HG03045 (cell line): ENCODE measurements around the gene OR5V1.
"Not testable (repeated sequence)": the region's sequence is repeated elsewhere in the genome, so short reads cannot be mapped to it uniquely, and the experiment has no call there.

Experiments used
- ATAC-seq: cut with Tn5 transposase; IDR thresholded peaks from one replicate; pipeline ENCODE4 v1.9.1; 2021; ENCODE audit warnings: mild to moderate bottlenecking, moderate library complexity; ENCODE audit not compliant: unreplicated experiment

The OR5V1 gene

DNA sequence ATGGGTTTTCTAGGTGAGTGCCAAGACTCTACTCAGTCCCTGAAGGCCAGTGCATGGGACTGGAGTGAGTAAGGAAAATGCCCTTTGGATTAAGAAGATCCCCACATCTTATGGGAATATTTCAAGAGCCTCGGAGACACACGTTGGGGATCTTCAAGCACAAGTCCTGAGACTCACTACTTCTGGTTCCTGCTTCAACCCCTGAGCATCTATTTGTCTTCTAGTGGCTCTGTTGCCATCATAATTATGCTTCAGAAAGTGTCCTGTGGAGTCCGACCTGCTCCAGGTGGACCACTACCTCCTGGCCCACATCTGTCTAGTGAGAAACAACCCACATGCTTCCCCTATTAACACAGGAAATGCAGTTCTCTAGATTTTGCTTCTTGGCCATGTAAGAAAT, at the start of gene OR5V1:
Gene OR5V1 (minus strand): TSS at position 101 of the 400 bp plus-strand sequence. CDS start 12,670 bp downstream, outside the sequence.
- no peak for ATAC-seq

- ATAC-seq, result no peak
Observed at GRCh38 chr6:29414588-29414987, 45.9 kb upstream of the OR5V1 start, which contains the start of gene OR12D1. Gene OR12D1, plus strand, starts transcription at chr6:29414928.

DNA sequence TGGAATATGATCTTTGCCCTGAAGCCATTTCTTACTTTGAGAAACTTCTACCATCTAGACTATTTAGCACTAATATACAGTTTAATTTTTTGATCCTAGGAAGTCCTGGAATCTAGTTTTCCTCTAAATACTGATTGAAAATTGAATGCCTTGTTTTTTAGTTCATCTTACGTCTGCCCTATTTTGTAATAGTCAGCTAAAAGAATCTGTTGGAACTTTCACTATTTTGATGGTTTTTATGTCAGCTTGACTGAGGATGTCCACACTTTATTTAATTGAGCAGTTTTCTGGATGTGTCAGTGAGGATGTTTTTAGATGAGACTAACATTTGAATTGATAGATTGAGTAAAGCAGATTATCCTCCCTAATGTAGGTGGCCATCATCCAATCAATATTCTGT, 35.1 kb upstream of the OR5V1 start:
- ATAC-seq, result no peak

- no peak for ATAC-seq
Observed at GRCh38 chr6:29399525-29399924, 30.9 kb upstream of the OR5V1 start.

- no peak for ATAC-seq
Observed at GRCh38 chr6:29395331-29395730, 26.7 kb upstream of the OR5V1 start, which contains the start of gene OR12D2. Gene OR12D2, plus strand, starts transcription at chr6:29395631. Its CDS starts 1,069 bp downstream, at chr6:29396700.

- ATAC-seq, result no peak
Observed at GRCh38 chr6:29388533-29388932, 19.9 kb upstream of the OR5V1 start.

GRCh38 chr6:29376003-29376402, 7.3 kb upstream of the OR5V1 start:
- ATAC-seq, result no peak

GRCh38 chr6:29375191-29375590, 6.5 kb upstream of the OR5V1 start, which contains the start of gene OR12D3:
Gene OR12D3, minus strand, starts transcription at chr6:29375291. Its CDS starts 4 bp downstream, at chr6:29375287.
- no peak for ATAC-seq

DNA sequence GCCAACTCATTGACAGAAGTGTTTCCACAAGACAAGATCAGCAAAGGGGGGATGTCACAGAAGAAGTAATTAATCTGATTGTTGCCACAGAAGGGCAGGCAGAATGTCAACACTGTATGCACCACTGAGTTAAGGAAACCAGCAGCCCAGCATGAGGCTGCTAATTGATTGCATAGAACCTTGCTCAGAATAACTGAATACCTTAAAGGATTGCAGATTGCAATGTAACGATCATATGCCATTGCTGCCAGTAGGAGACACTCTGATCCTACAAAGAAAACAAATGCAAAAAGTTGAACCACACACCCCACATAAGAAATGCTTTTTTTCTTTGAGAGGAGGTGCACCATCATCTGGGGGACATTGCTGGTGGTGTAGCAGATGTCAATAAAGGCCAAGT, 13.1 kb downstream of the OR5V1 start:
- no peak for ATAC-seq

- no peak for ATAC-seq
Observed at GRCh38 chr6:29354980-29355379, 13.7 kb downstream of the OR5V1 start.

DNA sequence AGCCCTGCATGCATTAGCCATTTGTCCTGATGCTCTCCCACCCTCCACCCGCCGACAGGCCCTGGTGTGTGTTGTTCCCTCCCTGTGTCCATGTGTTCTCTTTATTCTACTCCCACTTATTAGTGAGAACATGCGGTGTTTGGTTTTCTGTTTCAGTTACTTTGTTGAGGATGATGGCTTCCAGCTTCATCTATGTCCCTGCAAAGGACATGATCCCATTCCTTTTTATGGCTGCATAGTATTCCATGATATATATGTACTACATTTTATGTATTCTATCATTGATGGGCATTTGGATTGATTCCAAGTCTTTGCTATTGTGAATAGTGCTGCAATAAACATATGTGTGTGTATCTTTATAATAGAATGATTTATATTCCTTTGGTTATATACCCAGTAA, 19.3 kb downstream of the OR5V1 start:
- not testable (repeated sequence) for ATAC-seq

DNA sequence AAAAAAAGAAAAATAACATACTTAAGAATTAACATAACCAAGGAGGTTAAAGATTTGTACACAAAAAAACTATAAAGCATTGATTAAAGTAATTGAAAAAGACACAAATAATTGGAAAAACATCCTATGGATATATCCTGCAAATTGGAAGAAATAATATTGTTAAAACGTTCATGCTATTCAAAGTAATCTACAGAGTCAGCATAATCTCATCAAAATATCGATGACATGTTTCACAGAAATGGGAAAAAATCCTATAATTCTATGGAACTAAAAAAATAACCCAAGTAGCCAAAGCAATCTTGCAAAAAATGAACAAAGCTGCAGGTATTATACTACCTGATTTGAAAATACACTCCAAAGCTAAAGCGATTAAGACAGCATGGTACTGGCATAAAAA, 23.3 kb downstream of the OR5V1 start:
- ATAC-seq, result no peak

GRCh38 chr6:29336269-29336668, 32.4 kb downstream of the OR5V1 start:
- ATAC-seq, result no peak

DNA sequence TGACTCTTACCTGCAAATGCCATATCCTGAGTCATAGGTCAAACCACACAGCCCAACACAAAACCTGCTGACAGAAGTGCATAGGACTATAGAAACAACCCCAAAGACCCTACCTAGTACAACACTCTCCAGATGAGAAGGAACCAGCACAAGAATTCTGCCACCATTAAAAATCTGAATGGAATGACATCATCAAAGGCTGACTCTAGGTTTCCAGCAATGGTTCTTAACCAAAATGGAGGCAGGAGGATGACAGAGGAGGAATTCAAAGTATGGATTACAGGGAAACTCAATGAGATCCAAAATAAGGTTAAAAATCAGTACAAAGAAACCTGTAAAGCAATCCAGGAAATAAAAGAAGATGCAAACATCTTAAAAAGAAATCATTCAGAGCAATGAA, 36.0 kb downstream of the OR5V1 start:
- ATAC-seq, result no peak

DNA sequence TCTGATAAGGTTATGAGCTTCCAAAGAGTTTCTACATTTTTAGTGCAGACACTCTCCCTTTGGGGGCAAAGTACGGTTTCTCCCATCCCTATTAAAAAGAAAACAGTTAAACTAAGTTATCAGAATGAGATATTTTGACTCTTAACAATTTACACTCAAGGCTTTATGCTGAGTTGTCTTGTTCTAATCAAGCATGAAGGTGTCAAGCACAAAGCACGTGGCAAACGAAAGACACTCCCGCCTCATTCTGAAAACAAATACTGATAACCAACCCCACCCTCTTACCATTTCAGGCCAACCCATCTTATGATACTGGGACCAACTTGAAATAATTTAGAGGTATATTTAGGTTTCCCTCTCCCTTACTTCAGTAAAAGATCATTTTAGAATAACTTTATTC, 42.9 kb downstream of the OR5V1 start:
- no peak for ATAC-seq

- not testable (repeated sequence) for ATAC-seq
Observed at GRCh38 chr6:29323332-29323731, 45.3 kb downstream of the OR5V1 start.

DNA sequence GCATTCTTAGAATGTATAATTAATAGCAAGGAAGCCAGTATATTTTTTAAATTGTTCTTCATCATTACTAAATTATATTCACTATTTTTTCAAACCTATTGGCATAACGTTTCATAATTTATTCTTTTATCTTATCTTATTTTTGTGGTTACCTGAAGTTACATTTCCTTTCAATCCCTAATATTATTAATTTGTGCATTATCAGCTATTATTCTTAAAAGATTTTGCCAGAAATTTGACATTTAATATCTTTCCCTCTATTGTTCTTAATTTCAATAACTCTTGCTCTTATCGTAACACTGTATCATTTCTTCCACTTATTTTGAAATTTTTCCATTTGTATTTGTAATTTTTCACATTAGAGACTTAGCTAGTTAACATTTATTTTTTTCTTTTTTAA, 48.7 kb downstream of the OR5V1 start:
- ATAC-seq, result no peak
